ENCODE results near the gene XRCC2. TPM values are rescaled to one million over a fixed set of nuclear protein-coding genes. Genes with fewer than 3 reads are reported as not detected.
"Not testable (repeated sequence)": the region's sequence is repeated elsewhere in the genome, so short reads cannot be mapped to it uniquely, and the experiment has no call there.

Gene XRCC2
- total and polyA plus RNA-seq, 7 donors, result 0.01 to 0.55 (median 0.16) TPM

DNA sequence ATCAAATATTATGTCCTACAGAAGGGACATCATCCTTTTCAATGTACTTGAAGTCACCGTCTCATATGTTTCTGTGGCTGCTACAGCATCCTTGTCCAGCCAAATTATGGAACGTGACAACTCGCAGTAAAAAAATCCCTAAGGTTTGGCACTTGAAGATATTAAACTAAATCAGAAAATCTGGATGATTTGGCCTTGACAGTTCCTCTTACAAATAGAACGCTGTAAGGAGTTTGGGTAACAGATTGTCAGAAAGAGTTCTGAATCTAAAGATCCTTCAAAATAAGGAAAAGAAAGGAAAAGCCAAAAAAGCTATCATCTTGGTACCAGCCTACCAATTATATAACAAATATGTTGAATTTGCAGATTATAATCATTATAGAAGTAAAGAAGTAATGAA lies 21.0 kb downstream of the XRCC2 start:
- 80 to 82% (median 81%) methylated on average over 4 of the region's 4 CpGs for WGBS, 3 donors
- Histone ChIP-seq H3K4me1 (no peaks in the 10 kb centered on the region), H3K27me3 (ENCODE audit: insufficient read depth in 3 of 3, low read length in 2 of 3) (no peaks in the 10 kb centered on the region), H3K4me3 (no peak overlapping the region), H3K27ac (no peak overlapping the region), H3K9me3 (no peaks in the 10 kb centered on the region), H3K36me3 (ENCODE audit: insufficient read depth in 1 of 2, low read depth in 1 of 2) (no peaks in the 10 kb centered on the region)
- intact Hi-C loops (cut with DNase I), result no loop called here
- no peak for ATAC-seq
- TF ChIP-seq CTCF (IDR thresholded peaks at IDR 0.05), result no peak
- no peak for DNase-seq

DNA sequence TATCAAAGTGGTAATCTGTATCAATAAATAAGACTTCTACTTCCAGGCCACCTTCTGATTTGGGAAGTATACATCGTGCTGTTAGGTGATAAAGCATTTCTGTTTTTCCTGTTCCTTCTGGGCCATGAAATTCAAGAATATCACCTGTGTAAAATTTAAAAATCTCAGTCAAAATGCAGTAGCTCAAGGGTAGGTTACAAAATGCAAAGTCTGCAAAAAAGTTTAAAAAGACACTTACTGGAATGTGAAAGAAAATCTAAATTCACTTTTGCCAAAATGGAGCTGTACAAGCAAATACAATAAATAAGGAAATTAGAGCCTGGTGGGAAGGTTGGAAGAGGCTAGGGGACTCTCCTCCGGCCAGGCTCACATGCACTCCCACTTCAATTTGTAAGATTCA lies 26.7 kb downstream of the XRCC2 start:
- no peaks in the 10 kb centered on the region for H3K9me3 ChIP-seq
- H3K36me3 ChIP-seq (ENCODE audit: insufficient read depth in 1 of 2, low read depth in 1 of 2), result no peaks in the 10 kb centered on the region
- no peak for TF ChIP-seq CTCF (IDR thresholded peaks at IDR 0.05)
- no peaks in the 10 kb centered on the region for H3K27me3 ChIP-seq (ENCODE audit: insufficient read depth in 3 of 3, low read length in 2 of 3)
- DNase-seq, result no peak
- no peak overlapping the region for H3K27ac ChIP-seq
- H3K4me1 ChIP-seq, result no peaks in the 10 kb centered on the region
- 84 to 95% (median 87%) methylated on average over 2 of the region's 2 CpGs for WGBS, 3 donors
- no peak overlapping the region for H3K4me3 ChIP-seq
- ATAC-seq, result no peak
- intact Hi-C loops (cut with DNase I), result no loop called here

GRCh38 chr7:152647009-152647408 lies 28.9 kb downstream of the XRCC2 start:
- H3K36me3 ChIP-seq (ENCODE audit: insufficient read depth in 1 of 2, low read depth in 1 of 2), result no peaks in the 10 kb centered on the region
- no peaks in the 10 kb centered on the region for H3K27me3 ChIP-seq (ENCODE audit: insufficient read depth in 3 of 3, low read length in 2 of 3)
- intact Hi-C loops (cut with DNase I), result no loop called here
- WGBS, 3 donors, result 97 to 99% (median 98%) methylated on average over 3 of the region's 3 CpGs
- ATAC-seq (no peak), DNase-seq (no peak)
- TF ChIP-seq CTCF (IDR thresholded peaks at IDR 0.05), result no peak
- no peaks in the 10 kb centered on the region for H3K4me1 ChIP-seq
- no peak overlapping the region for H3K4me3 ChIP-seq
- H3K27ac ChIP-seq, result no peak overlapping the region
- H3K9me3 ChIP-seq, result no peaks in the 10 kb centered on the region

- ATAC-seq; intact Hi-C loops (cut with DNase I); H3K4me1 ChIP-seq; H3K36me3 ChIP-seq (ENCODE audit: insufficient read depth in 1 of 2, low read depth in 1 of 2); H3K27ac ChIP-seq; DNase-seq; H3K27me3 ChIP-seq (ENCODE audit: insufficient read depth in 3 of 3, low read length in 2 of 3); H3K9me3 ChIP-seq; H3K4me3 ChIP-seq: not testable (repeated sequence)
- 95 to 97% (median 96%) methylated on average over 11 of the region's 11 CpGs for WGBS, 3 donors
Observed at GRCh38 chr7:152646579-152646978, 29.4 kb downstream of the XRCC2 start.

DNA sequence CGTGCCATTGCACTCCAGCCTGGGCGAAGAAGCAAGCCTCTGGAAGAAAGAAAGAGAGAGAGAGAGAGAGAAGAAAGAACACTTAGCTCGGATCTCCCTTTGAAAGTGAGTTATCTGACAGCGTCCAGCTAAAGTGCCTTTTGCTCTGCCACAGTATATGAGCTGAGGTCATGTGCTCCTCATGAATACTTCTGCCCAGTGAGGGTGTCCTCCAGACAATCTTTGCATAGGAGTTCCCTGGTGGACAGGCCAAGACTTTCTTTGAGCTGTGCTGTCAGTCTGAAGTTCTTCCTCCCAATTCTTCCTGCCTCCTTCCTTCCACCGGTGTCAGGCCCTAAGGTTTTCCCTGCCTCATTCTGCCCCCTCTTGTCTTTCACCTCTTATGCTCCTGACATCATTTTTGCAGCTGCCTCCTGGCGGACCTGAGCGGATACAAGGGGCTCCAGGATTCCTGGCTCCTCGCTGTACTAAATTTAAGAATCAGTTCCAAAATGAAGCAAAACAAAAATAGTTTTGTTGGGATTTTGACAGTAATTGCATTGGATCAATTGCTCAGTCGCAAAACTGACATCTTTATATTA lies 31.9 kb downstream of the XRCC2 start:
- Histone ChIP-seq H3K4me3 (no peak overlapping the region), H3K4me1 (no peaks in the 10 kb centered on the region), H3K27me3 (ENCODE audit: insufficient read depth in 3 of 3, low read length in 2 of 3) (no peaks in the 10 kb centered on the region), H3K36me3 (ENCODE audit: insufficient read depth in 1 of 2, low read depth in 1 of 2) (no peaks in the 10 kb centered on the region), H3K27ac (no peak overlapping the region), H3K9me3 (no peaks in the 10 kb centered on the region)
- DNase-seq, result no peak
- ATAC-seq, result no peak
- intact Hi-C loops (cut with DNase I), result no loop called here
- TF ChIP-seq CTCF (IDR thresholded peaks at IDR 0.05), result no peak
- WGBS, 3 donors, result 90 to 91% (median 90%) methylated on average over 9 of the region's 9 CpGs
